DMS 273 (cell line): Measurements from ENCODE around the gene KCNB1.

Experiments used
- DNase-seq: peaks from one replicate; lab custom pipeline; 2025; ENCODE audit not compliant: unreplicated experiment; lab: John Stamatoyannopoulos, UW

Gene KCNB1

GRCh38 chr20:49444553-49444990 is 37.9 kb downstream of the KCNB1 start:
- DNase-seq, result no peak

DNA sequence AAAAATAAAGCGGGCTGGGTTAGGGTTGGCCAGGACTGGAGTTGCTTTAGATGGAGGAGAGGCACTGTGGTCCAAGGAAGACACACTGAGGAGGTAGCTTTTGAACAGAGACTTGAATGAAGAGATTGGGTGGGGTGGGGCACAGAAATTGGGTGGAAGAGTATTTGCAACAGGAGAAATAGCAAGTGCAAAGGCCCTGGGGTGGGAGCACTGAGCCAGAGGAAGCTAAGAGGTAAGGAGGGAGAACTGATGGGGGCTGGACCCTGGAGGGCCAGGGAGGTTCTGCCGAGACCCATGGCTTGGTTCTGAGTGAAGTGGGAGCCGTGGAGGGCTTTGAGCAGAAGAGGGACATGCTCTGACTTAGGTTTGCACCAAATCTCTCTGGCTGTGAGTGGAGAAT is 45.4 kb downstream of the KCNB1 start:
- DNase-seq, result no peak

DNA sequence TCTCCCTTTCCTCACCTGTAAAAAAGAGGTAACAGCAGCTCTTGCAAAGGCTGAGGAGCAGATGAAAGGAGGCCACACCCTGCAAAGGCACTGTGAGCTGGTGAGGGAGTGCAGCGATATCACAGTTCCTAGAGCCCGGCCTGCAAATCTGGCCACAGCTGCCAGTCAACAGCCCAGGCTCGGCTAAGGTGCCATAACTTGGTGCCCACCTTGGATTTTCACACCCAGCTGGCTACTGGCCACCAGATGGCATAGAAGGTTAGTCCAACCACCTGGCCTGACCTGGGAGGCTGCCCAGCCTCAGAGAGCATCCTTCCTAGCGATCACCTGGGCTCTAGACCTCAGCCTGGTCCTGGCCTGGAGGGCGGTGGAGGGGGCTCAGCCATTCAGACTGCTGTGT is 46.8 kb downstream of the KCNB1 start:
- peak; percentile 8 for DNase-seq

- DNase-seq, result no peak
These were observed 49.1 kb downstream of the KCNB1 start for GRCh38 chr20:49433333-49433732.

- no peak for DNase-seq
These were observed 49.9 kb downstream of the KCNB1 start for GRCh38 chr20:49432550-49432949.

DNA sequence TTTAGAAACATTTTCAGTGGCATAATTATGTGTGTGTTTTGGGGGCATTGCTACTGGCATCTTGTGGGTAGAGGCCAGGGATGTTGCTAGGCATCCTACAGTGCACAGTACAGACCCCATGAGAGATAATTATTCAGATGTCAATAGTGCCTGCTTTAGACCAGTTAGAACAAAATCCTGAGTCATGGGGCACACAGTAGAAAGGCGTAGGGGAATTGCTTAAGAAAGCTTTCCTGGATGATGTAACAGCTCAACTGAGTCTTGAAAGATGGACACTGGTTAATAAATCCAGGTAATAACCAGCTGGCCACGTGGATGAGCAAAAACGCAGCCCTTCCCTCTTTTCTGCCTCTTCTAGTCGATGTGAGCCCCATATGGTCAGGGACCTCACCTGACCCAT is 51.1 kb downstream of the KCNB1 start:
- DNase-seq, result no peak

DNA sequence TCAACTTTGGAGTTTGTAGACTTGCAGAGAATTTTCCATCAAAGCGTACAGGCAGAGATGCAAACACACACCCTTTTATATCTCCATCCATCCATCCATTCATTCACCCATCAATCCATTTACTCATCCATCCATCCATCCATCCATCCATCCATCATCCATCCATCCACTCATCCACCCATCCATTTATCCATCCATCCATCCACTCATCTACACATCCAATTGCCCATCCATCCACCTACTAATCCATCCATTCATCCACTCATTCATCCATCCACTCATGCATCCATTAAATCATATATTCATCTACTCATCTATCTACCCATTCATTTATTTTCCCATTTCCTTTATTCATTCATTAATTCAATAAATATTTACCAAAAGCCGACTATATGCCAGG is 52.1 kb downstream of the KCNB1 start:
- DNase-seq, result no peak

- peak; percentile 29 for DNase-seq
These were observed 54.5 kb downstream of the KCNB1 start for GRCh38 chr20:49427751-49428518.

DNA sequence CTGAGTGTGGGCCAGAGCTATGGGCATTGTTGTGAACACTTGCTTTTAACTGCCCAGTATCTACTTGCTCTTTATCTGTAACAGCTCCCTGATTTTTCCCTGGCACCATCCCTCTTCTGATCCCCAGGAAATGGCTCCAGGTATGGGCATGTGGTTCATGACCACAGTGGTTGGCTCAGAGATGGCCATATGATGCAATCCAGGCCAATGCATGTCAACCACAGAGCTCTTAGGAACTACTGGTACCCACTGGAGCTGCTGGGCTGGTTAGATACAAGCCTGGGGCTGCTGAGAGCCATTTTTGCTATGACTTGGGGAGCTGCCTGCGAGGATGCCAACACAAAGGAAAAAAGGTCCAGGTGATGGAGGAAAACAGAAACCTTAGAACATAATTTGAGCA is 55.6 kb downstream of the KCNB1 start:
- no peak for DNase-seq

DNA sequence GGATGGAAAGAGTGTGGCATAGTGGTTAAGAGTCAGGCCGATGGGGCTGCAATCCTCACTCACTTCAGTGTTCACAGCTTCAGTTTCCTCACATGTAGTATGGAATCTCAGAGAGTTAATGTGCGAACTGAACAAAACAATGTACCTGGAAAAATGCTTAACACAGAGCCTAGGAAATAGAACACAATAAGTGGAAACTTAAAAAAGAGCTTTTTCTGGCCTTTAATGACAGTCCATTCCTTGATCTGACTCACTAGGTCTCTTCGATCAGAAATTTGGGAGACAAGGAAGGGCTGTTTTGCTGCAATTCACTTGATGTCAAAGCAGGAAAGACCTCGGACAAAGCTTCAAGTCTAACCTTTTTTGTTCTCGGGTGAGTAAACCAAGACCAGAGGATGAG is 56.1 kb downstream of the KCNB1 start:
- no peak for DNase-seq

DNA sequence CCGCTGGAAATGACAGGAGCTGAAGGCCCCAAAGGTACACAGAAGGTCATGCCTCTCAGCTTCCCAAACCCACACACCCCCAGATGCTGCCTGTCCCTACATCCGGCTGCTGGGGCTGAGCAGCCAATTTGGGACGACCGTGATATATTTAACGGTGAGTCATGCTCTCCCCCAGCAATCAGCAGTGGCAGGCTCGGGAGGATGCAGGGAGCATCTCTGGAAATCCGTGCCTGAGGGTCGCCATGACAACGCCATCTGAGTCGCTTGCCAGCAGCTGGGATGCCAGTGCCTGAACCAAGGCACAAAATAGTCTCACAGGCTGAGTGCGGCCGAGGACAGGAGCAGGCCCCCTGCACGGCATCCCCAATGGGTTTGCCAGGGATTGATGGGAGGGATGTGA is 57.9 kb downstream of the KCNB1 start:
- DNase-seq, result peak; percentile 54

DNA sequence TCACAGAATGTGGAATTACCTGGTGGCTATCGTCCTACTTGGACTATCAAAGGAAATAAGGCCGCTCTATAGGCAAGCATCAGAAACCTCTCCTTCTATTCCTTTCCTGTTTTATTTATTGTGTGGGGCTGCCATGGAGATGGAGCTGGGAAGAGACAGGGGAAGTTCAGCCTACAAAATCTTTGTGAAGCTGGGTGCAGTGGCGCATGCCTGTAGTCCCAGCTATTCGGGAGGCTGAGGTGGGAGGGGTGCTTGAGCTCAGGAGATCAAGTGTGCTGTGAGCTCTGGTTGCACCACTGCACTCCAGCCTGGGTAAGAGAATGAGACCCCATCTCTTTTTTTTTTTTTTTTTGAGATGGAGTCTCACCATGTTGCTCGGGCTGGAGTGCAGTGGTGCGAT is 60.3 kb downstream of the KCNB1 start:
- DNase-seq, result no peak

DNA sequence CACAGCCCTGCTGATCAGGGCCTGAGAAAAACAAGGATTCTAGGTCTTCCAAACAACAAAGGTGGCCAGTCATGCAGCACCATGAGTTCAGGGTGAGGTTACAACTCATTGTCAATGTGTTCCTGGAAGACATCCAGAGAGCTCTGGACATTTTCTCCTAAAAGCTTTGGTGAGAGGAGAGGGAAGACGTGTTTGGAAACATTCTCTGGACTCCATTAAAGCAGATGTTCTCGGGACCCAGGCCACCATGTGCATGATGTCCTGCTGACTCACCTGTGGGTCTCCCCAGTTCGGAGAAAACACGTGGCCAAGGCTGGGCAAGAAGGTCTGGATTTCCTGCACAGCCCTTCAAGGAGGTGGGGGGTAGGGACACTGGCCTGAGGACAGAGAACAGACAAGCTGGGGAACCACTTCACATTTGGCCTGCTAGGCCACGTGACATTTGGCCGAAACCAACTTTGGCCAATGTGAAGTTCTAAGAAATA is 61.6 kb downstream of the KCNB1 start:
- DNase-seq, result no peak

GRCh38 chr20:49420292-49420691 is 62.2 kb downstream of the KCNB1 start:
- DNase-seq, result no peak

GRCh38 chr20:49419785-49420184 is 62.7 kb downstream of the KCNB1 start:
- DNase-seq, result no peak

- no peak for DNase-seq
These were observed 63.7 kb downstream of the KCNB1 start for GRCh38 chr20:49418809-49419208.

- no peak for DNase-seq
These were observed 64.5 kb downstream of the KCNB1 start for GRCh38 chr20:49417843-49418555.

DNA sequence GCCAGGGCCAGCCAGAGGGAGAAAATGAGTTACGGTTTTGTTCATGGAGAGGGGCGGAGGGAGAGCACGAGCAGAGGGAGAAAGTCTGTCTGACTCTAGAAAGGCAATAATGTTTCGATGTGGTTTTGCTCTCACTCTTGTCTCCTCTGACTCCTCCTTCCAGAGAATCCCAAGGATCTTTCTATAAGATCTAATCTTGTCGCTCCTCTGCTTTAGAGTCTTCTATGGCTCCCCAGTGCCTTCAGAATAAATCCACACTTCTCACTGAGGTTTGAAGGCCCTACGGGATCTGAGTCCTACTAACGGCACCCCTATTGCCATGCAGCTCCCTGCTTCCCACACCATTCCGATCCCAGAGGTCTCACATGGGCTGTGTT is 66.8 kb downstream of the KCNB1 start:
- no peak for DNase-seq

DNA sequence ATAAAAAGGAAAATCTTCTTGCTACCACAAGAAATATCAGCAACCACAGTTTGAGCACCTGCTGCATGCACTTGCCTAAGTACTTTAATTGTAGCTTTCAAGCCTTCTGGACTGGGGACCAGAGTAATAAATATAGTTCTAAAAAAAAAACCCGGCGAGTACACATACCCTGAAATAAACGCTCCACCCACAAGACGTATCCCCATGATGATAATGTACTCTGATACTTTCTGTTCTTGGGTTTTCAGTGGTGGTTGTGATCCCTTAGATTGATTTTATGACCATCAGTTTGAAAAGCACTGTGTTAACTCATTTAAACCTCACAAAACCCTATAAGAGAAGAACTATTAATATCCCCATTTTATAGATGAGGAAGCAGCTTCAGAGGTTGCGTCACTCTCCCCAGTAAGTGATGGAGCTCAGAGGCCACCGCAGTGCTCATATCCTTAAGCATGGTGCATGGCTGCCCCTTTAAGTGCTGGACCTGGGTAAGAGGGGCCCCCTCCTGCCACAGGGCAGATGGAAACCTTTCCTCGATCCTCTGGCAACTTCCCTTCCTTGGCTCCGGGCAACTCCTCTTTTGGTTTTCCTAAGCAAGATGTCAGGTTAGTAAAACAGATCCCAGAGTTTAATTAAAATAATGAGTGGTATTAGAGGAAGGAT is 67.3 kb downstream of the KCNB1 start:
- DNase-seq, result no peak

GRCh38 chr20:49413677-49414076 is 68.8 kb downstream of the KCNB1 start:
- DNase-seq, result no peak

DNA sequence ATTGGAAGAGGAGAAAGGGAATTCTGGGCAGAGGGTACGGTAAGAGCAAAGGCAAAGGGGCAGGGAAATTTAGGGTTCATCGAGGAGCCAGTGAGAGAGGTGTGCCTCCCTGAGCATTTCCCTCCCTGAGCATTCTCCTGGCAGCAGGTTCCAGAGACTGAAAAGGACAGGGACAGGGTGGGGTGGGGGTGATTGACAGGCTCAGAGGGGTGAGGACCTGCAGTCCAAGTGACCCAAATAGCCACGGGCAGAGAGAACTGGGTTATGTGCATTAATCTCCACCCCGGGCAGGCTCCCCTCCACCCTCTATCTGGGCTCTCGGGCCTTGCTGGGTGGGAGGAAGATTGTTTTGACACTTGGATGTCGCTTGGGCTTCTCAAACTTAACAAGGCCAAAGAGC is 69.5 kb downstream of the KCNB1 start:
- no peak for DNase-seq

DNA sequence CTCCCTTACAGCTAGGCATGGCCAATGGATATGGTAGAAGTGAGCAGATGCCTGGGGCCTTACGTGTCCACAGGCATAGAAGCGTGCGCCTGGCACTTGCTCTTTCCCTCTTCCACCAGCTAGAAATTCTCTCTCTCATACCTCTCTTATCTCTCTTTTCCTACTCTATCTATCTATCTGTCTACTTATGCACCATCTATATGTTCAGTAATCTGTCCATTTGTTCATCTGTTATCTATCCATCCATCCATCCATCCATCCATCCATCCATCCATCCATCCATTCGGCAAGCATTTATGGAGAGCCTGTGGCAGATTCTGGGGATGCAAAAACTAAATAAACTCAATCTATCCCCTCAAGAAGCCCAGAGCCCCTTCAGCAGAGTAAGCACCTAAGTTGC is 70.2 kb downstream of the KCNB1 start:
- DNase-seq, result no peak
